Myocyte (in vitro differentiated cells): ENCODE data around the gene PPP2R3B. TPM values are rescaled to one million over a fixed set of nuclear protein-coding genes. Genes with fewer than 3 reads are reported as not detected.
"Not testable (repeated sequence)": the region's sequence is repeated elsewhere in the genome, so short reads cannot be mapped to it uniquely, and the experiment has no call there.

Experiments
- DNase-seq: peaks from one replicate; pipeline ENCODE4 v3.0.0-alpha.2; 2012; ENCODE audit warnings: low read depth
- total RNA-seq: library from RNA; depleted of rRNA; stranded (reverse); fragments of >200 nt; gene quantifications from 2 replicates; pipeline ENCODE4 v1.2.3, GENCODE V29; 2014

PPP2R3B gene
- total RNA-seq, 1 donor from 2014 or later = 226 TPM

- no peak for DNase-seq
Observed at GRCh38 chrX:353566-354535, 32.9 kb downstream of the PPP2R3B start.

GRCh38 chrX:352582-353314, 34.0 kb downstream of the PPP2R3B start:
- DNase-seq = no peak

GRCh38 chrX:352181-352580, 34.5 kb downstream of the PPP2R3B start:
- DNase-seq = no peak

- no peak for DNase-seq
Observed at GRCh38 chrX:351736-352135, 35.0 kb downstream of the PPP2R3B start.

GRCh38 chrX:351324-351641, 35.4 kb downstream of the PPP2R3B start:
- not testable (repeated sequence) for DNase-seq

- DNase-seq = no peak
Observed at GRCh38 chrX:350534-351323, 36.0 kb downstream of the PPP2R3B start.

- DNase-seq = no peak
Observed at GRCh38 chrX:350148-350533, 36.6 kb downstream of the PPP2R3B start.

GRCh38 chrX:349702-350101, 37.0 kb downstream of the PPP2R3B start:
- DNase-seq = no peak

GRCh38 chrX:349196-349595, 37.5 kb downstream of the PPP2R3B start:
- DNase-seq = peak; percentile 52

- DNase-seq = no peak
Observed at GRCh38 chrX:348461-349117, 38.1 kb downstream of the PPP2R3B start.

- no peak for DNase-seq
Observed at GRCh38 chrX:347351-348117, 39.2 kb downstream of the PPP2R3B start.

- DNase-seq = no peak
Observed at GRCh38 chrX:346034-346813, 40.5 kb downstream of the PPP2R3B start.

- DNase-seq = no peak
Observed at GRCh38 chrX:345020-345925, 41.4 kb downstream of the PPP2R3B start.

- DNase-seq = no peak
Observed at GRCh38 chrX:344371-344901, 42.3 kb downstream of the PPP2R3B start.

GRCh38 chrX:341541-342101, 45.1 kb downstream of the PPP2R3B start:
- DNase-seq = no peak

- no peak for DNase-seq
Observed at GRCh38 chrX:340641-341423, 45.9 kb downstream of the PPP2R3B start.

- no peak for DNase-seq
Observed at GRCh38 chrX:340121-340520, 46.6 kb downstream of the PPP2R3B start.
